Measurements from ENCODE around the gene ACSF3. TPM values are rescaled to one million over a fixed set of nuclear protein-coding genes. Genes with fewer than 3 reads are reported as not detected.

ACSF3 gene
- total RNA-seq, 6 donors from 2014 or later = 30.2 to 97.4 (median 35.3) TPM

DNA sequence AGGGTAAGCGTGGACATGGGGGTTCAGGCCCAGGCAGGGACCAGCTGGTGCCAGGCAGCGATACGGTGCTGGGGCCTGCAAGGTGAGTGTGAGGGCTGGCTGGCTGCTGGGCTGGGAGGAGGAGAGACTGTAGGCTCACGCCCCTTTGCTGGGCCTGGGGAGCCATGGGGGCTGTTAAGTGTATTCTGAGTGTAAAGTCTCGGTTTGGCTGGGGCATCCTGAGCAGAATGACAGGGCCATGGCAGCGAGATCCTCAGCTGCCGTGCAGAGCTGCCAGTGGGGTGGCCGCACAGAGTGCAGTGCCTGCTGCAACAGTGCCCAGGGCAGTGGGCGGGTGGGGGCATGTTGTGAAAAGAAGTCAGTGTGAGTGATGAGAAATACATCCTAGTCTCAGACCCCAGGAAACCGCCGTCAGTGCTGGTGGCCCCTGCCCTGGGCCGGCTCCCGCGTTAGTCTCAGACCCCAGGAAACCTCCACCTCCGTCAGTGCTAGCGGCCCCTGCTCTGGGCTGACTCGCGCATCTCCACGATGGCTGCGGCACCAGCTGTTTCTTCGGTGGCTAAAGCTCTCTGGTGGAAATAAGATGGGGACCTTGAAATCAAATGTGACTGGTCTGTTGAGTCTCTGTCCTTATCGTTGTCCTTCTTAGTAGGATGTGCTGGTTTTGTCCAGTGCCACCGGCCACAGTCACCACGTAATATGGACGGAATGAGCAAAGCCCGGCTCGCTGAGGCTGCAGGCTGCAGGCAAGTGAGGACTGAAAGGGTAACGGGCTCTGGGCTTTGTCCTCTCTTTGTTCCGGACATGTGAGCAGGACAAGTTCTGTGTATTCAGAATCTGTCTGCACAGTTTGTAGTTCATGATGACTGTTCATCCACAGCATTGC is 22.9 kb downstream of the ACSF3 start:
- TF ChIP-seq, protein P1, sequence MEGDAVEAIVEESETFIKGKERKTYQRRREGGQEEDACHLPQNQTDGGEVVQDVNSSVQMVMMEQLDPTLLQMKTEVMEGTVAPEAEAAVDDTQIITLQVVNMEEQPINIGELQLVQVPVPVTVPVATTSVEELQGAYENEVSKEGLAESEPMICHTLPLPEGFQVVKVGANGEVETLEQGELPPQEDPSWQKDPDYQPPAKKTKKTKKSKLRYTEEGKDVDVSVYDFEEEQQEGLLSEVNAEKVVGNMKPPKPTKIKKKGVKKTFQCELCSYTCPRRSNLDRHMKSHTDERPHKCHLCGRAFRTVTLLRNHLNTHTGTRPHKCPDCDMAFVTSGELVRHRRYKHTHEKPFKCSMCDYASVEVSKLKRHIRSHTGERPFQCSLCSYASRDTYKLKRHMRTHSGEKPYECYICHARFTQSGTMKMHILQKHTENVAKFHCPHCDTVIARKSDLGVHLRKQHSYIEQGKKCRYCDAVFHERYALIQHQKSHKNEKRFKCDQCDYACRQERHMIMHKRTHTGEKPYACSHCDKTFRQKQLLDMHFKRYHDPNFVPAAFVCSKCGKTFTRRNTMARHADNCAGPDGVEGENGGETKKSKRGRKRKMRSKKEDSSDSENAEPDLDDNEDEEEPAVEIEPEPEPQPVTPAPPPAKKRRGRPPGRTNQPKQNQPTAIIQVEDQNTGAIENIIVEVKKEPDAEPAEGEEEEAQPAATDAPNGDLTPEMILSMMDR (IDR thresholded peaks at IDR 0.05) = no peak
- TF ChIP-seq POLR2AphosphoS5 (IDR thresholded peaks at IDR 0.05) = no peak
- TF ChIP-seq EP300 (IDR thresholded peaks at IDR 0.05) = no peak
- TF ChIP-seq POLR2A (IDR thresholded peaks at IDR 0.05) = no peak
- Histone ChIP-seq H3K4me1 (peaks cover 3 to 15% (median 8%) of the 10 kb centered on the region in 4 donors), H3K9me3 (no peaks in the 10 kb centered on the region), H3K27me3 (no peaks in the 10 kb centered on the region), H3K27ac (peak overlapping the region in 2 of 4 donors; percentile 15 to 62), H3K4me3 (no peak overlapping the region), H3K36me3 (peaks cover 8 to 91% (median 75%) of the 10 kb centered on the region in 4 donors)
- DNase-seq (peak in 1 of 2 donors; percentile 75), ATAC-seq (ENCODE audit: low FRiP score in 2 of 2) (no peak)
- 91% methylated on average over 26 to 29 of the region's 29 CpGs for WGBS, 2 donors

DNA sequence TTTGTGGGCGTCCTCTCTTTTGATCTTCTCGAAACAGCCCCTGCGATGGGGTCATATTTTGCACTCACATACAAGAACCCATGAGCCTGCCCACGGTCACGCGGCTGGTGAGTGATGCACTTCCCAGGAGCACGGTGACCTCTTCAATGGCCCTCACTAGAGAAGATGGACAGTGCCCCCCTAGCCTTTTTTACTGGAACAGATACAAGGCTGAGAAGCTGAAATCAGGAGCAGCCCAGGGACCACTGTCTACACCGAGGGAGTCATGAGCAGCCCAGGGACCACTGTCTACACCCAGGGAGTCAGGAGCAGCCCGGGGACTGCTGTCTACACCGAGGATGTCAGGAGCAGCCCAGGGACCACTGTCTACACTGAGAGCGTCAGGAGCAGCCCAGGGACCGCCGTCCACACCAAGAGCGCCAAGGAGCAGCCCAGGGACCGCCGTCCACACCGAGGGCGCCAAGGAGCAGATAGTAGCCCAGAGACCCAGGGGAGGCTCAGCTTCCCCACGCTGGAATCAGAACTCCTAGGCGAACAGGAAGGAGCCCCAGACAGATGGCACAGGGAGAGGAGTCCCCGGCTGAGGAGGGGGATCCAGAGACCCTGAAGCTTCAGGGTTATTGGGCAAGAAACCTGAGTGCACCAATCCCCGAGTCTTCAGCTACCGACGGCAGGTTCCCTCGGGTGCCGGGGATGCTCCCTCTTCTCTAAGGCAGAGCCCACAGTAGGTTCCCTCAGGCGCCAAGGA is 23.7 kb downstream of the ACSF3 start:
- H3K27ac ChIP-seq = no peak overlapping the region
- no peaks in the 10 kb centered on the region for H3K9me3 ChIP-seq
- ATAC-seq (ENCODE audit: low FRiP score in 2 of 2) (no peak), DNase-seq (peak in 1 of 2 donors; percentile 41)
- peaks cover 3 to 20% (median 8%) of the 10 kb centered on the region in 4 donors for H3K4me1 ChIP-seq
- H3K36me3 ChIP-seq = peaks cover 5 to 88% (median 71%) of the 10 kb centered on the region in 4 donors
- TF ChIP-seq POLR2A (IDR thresholded peaks at IDR 0.05) (no peak), EP300 (IDR thresholded peaks at IDR 0.05) (no peak), POLR2AphosphoS5 (IDR thresholded peaks at IDR 0.05) (no peak)
- TF ChIP-seq, protein P1 (IDR thresholded peaks at IDR 0.05) = no peak
- 92 to 96% methylated on average over 10 to 27 of the region's 27 CpGs for WGBS, 2 donors
- H3K4me3 ChIP-seq = no peak overlapping the region
- no peaks in the 10 kb centered on the region for H3K27me3 ChIP-seq

DNA sequence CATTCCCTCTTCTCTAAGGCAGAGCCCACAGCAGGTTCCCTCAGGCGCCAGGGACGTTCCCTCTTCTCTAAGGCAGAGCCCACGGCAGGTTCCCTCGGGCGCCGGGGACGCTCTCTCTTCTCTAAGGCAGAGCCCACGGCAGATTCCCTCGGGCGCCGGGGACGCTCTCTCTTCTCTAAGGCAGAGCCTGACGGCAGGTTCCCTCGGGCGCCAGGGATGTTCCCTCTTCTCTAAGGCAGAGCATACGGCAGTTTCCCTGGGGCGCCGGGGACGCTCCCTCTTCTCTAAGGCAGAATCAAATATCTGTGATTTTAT is 24.3 kb downstream of the ACSF3 start:
- ATAC-seq (ENCODE audit: low FRiP score in 2 of 2) (no peak), DNase-seq (peak in 1 of 2 donors; percentile 28)
- H3K4me1 ChIP-seq = peaks cover 3 to 24% (median 10%) of the 10 kb centered on the region in 4 donors
- H3K36me3 ChIP-seq = peaks cover 5 to 88% (median 66%) of the 10 kb centered on the region in 4 donors
- WGBS, 2 donors = 83 to 94% methylated on average over 18 to 19 of the region's 19 CpGs
- no peak overlapping the region for H3K4me3 ChIP-seq
- TF ChIP-seq EP300 (IDR thresholded peaks at IDR 0.05) (no peak), POLR2AphosphoS5 (IDR thresholded peaks at IDR 0.05) (no peak), POLR2A (IDR thresholded peaks at IDR 0.05) (no peak)
- TF ChIP-seq, protein P1 (IDR thresholded peaks at IDR 0.05) = no peak
- H3K27ac ChIP-seq = no peak overlapping the region
- no peaks in the 10 kb centered on the region for H3K9me3 ChIP-seq
- H3K27me3 ChIP-seq = no peaks in the 10 kb centered on the region

DNA sequence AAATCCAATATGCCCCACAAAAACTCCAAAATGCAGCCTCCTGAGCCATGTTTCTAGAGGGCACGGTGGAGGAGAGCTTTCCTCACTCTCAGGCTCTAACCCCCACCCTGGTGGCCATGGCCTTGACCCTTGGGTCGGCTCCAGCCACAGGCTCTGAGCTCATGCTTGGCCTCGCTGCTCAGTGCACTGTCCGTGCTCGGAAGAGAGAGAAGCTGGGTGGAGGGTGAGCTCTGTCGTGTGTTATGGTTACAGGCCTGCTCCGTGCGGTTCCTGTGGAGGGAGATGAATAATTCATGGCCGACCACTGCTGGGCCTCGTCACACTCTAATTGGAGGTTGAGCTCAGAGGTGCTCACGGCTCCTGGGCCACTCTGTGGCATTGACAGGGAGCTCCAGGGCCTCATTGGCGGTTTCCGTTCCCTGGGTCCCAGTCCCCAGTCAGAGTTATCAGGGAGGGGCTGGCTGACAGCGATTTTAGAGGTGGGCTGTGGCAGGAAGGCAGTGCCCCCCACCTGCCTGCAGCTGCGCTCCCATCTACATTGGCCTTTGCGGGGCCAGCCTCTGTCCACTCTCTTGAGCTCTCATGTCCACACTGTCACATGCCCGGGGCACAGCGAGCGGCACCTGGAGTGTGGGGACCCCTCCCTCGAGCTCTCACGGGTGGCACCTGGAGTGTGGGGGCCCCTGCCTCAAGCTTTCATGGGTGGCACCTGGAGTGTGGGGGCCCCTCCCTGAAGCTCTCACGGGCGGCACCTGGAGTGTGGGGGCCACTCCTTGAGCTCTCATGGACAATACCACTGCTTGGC is 24.9 kb downstream of the ACSF3 start:
- TF ChIP-seq POLR2A (IDR thresholded peaks at IDR 0.05) (no peak), POLR2AphosphoS5 (IDR thresholded peaks at IDR 0.05) (no peak), EP300 (IDR thresholded peaks at IDR 0.05) (no peak)
- TF ChIP-seq, protein P1 (IDR thresholded peaks at IDR 0.05) = no peak
- Histone ChIP-seq H3K4me1 (peaks cover 3 to 26% (median 12%) of the 10 kb centered on the region in 4 donors), H3K9me3 (no peaks in the 10 kb centered on the region), H3K36me3 (peaks cover 5 to 88% (median 62%) of the 10 kb centered on the region in 4 donors), H3K27ac (no peak overlapping the region), H3K27me3 (no peaks in the 10 kb centered on the region), H3K4me3 (no peak overlapping the region)
- no peak for ATAC-seq (ENCODE audit: low FRiP score in 2 of 2)
- WGBS, 2 donors = 82 to 93% methylated on average over 6 to 21 of the region's 23 CpGs
- peak in 1 of 2 donors; percentile 70 for DNase-seq

All from upper lobe of left lung (tissue), 6 donors.